K562 (cell line): ENCODE data around the gene BEX3. TPM values are rescaled to one million over a fixed set of nuclear protein-coding genes. Genes with fewer than 3 reads are reported as not detected.

ENCODE experiments used
- ATAC-seq: fragments of 200-7000 bp; cut with Tn5 transposase; 3 replicates; pipeline ENCODE4 v1.9.1; 2020; ENCODE audit warnings: moderate library complexity
- BruUV-seq: library from RNA; stranded (reverse); fragments of 400-500 nt; replicated peaks from 2 replicates; lab custom pipeline; 2021; lab: Mats Ljungman, UMichigan
- CTCF ChIA-PET: fragments of 300-600 bp; formaldehyde crosslinking; extraction: SDS; loops from one replicate; lab custom pipeline; 2021; ENCODE audit warnings: low intra/inter-chr PET ratio; lab: Yijun Ruan, JAX
- POLR2A ChIA-PET: fragments of 300-600, 350-650 bp; sonication (Branson Sonifier 250); formaldehyde crosslinking; extraction: SDS; loops from one replicate; lab custom pipeline; 2021; ENCODE audit warnings: antibody characterized with exemption, inconsistent platforms; lab: Yijun Ruan, JAX
- DNase-seq, 4 experiments: peaks; one replicate each; pipeline versions ENCODE4 v3.0.0 to v3.0.0-alpha.2; 2011 to 2018; ENCODE audit warnings: low spot score in 3 of 4, mixed read lengths in 3 of 4; ENCODE audit errors: extremely low read depth in 1 of 4
- FAIRE-seq: peaks from 2 replicates; lab custom pipeline; 2011; peaks lifted over from hg19 to GRCh38; lab: Jason Lieb, UNC
- H2AFZ ChIP-seq: 2 replicates; pipeline ENCODE4 v1.6.0; 2011; ENCODE audit warnings: low read depth, low read length, control low read depth, inconsistent platforms
- H3K27ac ChIP-seq: fragments of 200-600 bp; 3 replicates; pipeline ENCODE4 v1.8.0; 2011; ENCODE audit warnings: low read depth, mild to moderate bottlenecking, control low read depth, inconsistent platforms, low read length, moderate library complexity, mixed read lengths; ENCODE audit errors: extremely low read depth
- H3K27me3 ChIP-seq, 2 experiments: fragments of 300-600 bp in 1 of 2; 2 replicates in 1 of 2; 3 replicates in 1 of 2; pipeline versions ENCODE4 v1.6.0 to v1.8.0; 2011; ENCODE audit warnings: inconsistent platforms in 2 of 2, low read length in 2 of 2, mild to moderate bottlenecking in 1 of 2, mixed read lengths in 1 of 2, moderate library complexity in 1 of 2; ENCODE audit not compliant: control insufficient read depth in 2 of 2, insufficient read depth in 2 of 2
- H3K36me3 ChIP-seq: fragments of 300-600 bp; 3 replicates; pipeline ENCODE4 v1.8.0; 2011; ENCODE audit warnings: mild to moderate bottlenecking, low read length, inconsistent platforms; ENCODE audit not compliant: control insufficient read depth, insufficient read depth
- H3K4me1 ChIP-seq, 2 experiments: fragments of 200-600 bp in 1 of 2; replicated peaks in 1 of 2; 2 replicates in 1 of 2; 3 replicates in 1 of 2; pipeline versions ENCODE4 v1.5.1 to v1.8.0; 2011; ENCODE audit warnings: inconsistent platforms in 2 of 2, low read length in 2 of 2, mild to moderate bottlenecking in 1 of 2, mixed read lengths in 1 of 2, moderate library complexity in 1 of 2; ENCODE audit not compliant: control insufficient read depth in 2 of 2, insufficient read depth in 2 of 2
- H3K4me2 ChIP-seq: 2 replicates; pipeline ENCODE4 v1.6.1; 2011; ENCODE audit warnings: low read length, control low read depth, inconsistent platforms, mixed read lengths; ENCODE audit not compliant: insufficient read depth
- H3K4me3 ChIP-seq: fragments of 200-600 bp; sonication (generic), shearing (Covaris generic); 2 replicates; pipeline ENCODE4 v1.5.1; 2016; ENCODE audit warnings: control low read depth, inconsistent platforms
- H3K79me2 ChIP-seq: fragments of 200-600 bp; 3 replicates; pipeline ENCODE4 v1.8.0; 2011; ENCODE audit warnings: low read length, inconsistent platforms; ENCODE audit not compliant: control insufficient read depth, insufficient read depth
- H3K9ac ChIP-seq, 2 experiments: 2 replicates each; pipeline versions ENCODE4 v1.6.0 to v1.6.1; 2011; ENCODE audit warnings: low read depth in 2 of 2, low read length in 2 of 2, control low read depth in 1 of 2, inconsistent platforms in 1 of 2, mild to moderate bottlenecking in 1 of 2, mixed read lengths in 1 of 2; ENCODE audit not compliant: insufficient read depth in 1 of 2
- H3K9me1 ChIP-seq: one replicate; pipeline ENCODE4 v1.6.0; 2011; ENCODE audit warnings: inconsistent platforms, mild to moderate bottlenecking, low read length, moderate library complexity; ENCODE audit not compliant: control insufficient read depth, insufficient read depth
- H3K9me3 ChIP-seq: replicated peaks from 2 replicates; pipeline ENCODE4 v1.5.1; 2011; ENCODE audit warnings: low read depth, low read length, inconsistent platforms; ENCODE audit not compliant: control insufficient read depth, insufficient read depth
- H4K20me1 ChIP-seq: replicated peaks from 2 replicates; pipeline ENCODE4 v1.6.1; 2011; ENCODE audit warnings: low read length, inconsistent platforms, mixed read lengths; ENCODE audit not compliant: control insufficient read depth, insufficient read depth
- DACH1 ChIP-seq: fragments of 450-650 bp; IDR thresholded peaks from 2 replicates; pipeline ENCODE4 v1.6.1; 2018; ENCODE audit not compliant: partially characterized antibody
- E2F6 ChIP-seq, 2 experiments: IDR thresholded peaks; 2 replicates each; pipeline ENCODE4 v1.6.1; 2011; ENCODE audit warnings: borderline replicate concordance in 1 of 2, control low read depth in 1 of 2, low read depth in 1 of 2, low read length in 1 of 2, mild to moderate bottlenecking in 1 of 2, mixed read lengths in 1 of 2, moderate library complexity in 1 of 2; ENCODE audit not compliant: insufficient read depth in 1 of 2, insufficient read length in 1 of 2, poor library complexity in 1 of 2, severe bottlenecking in 1 of 2; ENCODE audit errors: extremely low read depth in 1 of 2
- FOS ChIP-seq: IDR thresholded peaks from 3 replicates; pipeline ENCODE4 v1.6.1; 2011; ENCODE audit not compliant: insufficient read length; ENCODE audit errors: extremely low read depth
- FOXJ3 ChIP-seq: sonication (generic); formaldehyde crosslinking; IDR thresholded peaks from 2 replicates; pipeline ENCODE4 v1.4.0; 2020; ENCODE audit warnings: mild to moderate bottlenecking, missing genetic modification reagents
- LARP7 ChIP-seq: fragments of 450-650 bp; IDR thresholded peaks from 2 replicates; pipeline ENCODE4 v1.6.1; 2016
- MITF ChIP-seq: IDR thresholded peaks from 2 replicates; pipeline ENCODE4 v1.6.1; 2014; ENCODE audit warnings: antibody characterized with exemption
- MYNN ChIP-seq, 2 experiments: sonication (generic); formaldehyde crosslinking in 1 of 2; IDR thresholded peaks; 2 replicates each; pipeline versions ENCODE4 v1.5.0 to v1.6.1; 2016 to 2020; ENCODE audit warnings: antibody characterized with exemption in 1 of 2, missing genetic modification reagents in 1 of 2
- NFYB ChIP-seq: IDR thresholded peaks from 2 replicates; pipeline ENCODE4 v1.6.1; 2011; ENCODE audit warnings: mild to moderate bottlenecking, moderate library complexity; ENCODE audit not compliant: insufficient read length; ENCODE audit errors: extremely low read depth
- SPI1 ChIP-seq: IDR thresholded peaks from 2 replicates; pipeline ENCODE4 v1.6.1; 2011; ENCODE audit warnings: low read depth, low read length, control low read depth, borderline replicate concordance
- ZNF512 ChIP-seq: IDR thresholded peaks from 2 replicates; pipeline ENCODE4 v1.6.1; 2016; ENCODE audit warnings: missing genetic modification characterization, missing compliant biosample characterization
- ZNF57 ChIP-seq: fragments of 450-650 bp; formaldehyde crosslinking; IDR thresholded peaks from 2 replicates; pipeline ENCODE4 v1.4.0; 2020; ENCODE audit warnings: mild to moderate bottlenecking, moderate library complexity
- WGBS: fragments of 100-300 bp; shearing (Covaris generic); methylation state at CpG from one replicate; pipeline ENCODE4 v1.1.6; 2016; ENCODE audit warnings: low coverage, mixed read lengths; ENCODE audit not compliant: insufficient coverage; ENCODE audit errors: missing lambda C conversion rate; 5-methylcytosine and 5-hydroxymethylcytosine counted together
- in situ Hi-C: fragments of 300-500 bp; cut with MboI; formaldehyde crosslinking; loops from 4 replicates; pipeline ENCODE4 v1.15.0; 2018; ENCODE audit warnings: inconsistent platforms, mixed read lengths
- intact Hi-C: fragments of 100-400 bp; cut with micrococcal nuclease; formaldehyde crosslinking; loops from 2 replicates; pipeline ENCODE4 v1.14.2; 2022
- polyA plus RNA-seq, 8 experiments: library from polyadenylated mRNA; depleted of rRNA in 4 of 8; stranded (reverse) in 5 of 8; unstranded in 3 of 8; fragments of >200 nt; fragmentation: Nextera tagmentation in 2 of 8; fragmentation: Illumina TruSeq in 1 of 8; extraction: Ambion mirVana in 2 of 8; extraction: Trizol in 1 of 8; gene quantifications; 2 replicates each; pipeline versions ENCODE4 v1.2.1 to v1.2.3, GENCODE V29; 2011 to 2014; ENCODE audit warnings: inconsistent platforms in 1 of 8, missing spikeins in 1 of 8
- total RNA-seq, 7 experiments: library from RNA; depleted of rRNA in 6 of 7; stranded (reverse); fragments of >200 nt in 6 of 7; fragmentation: Illumina TruSeq in 2 of 7; extraction: Trizol in 2 of 7; gene quantifications; 2 replicates each; pipeline versions ENCODE4 v1.2.1 to v1.2.3, GENCODE V29; 2011 to 2021; ENCODE audit warnings: low replicate concordance in 1 of 7

The BEX3 gene
- total and polyA plus RNA-seq, 9 of the 15 experiments (the other 6 are each of a cell fraction or from before 2014, with no cell fraction given): 0.21 to 0.47 TPM; not detected in 7

GRCh38 chrX:103361798-103362197 lies 14.5 kb upstream of the BEX3 start:
- Histone ChIP-seq H2AFZ (no peak overlapping the region), H3K4me2 (no peak overlapping the region), H3K27ac (no peak overlapping the region), H3K27me3 (no peaks in the 10 kb centered on the region), H3K9me3 (no peaks in the 10 kb centered on the region), H3K9me1 (no peaks in the 10 kb centered on the region), H3K9ac (no peak overlapping the region), H3K36me3 (peaks cover 4% of the 10 kb centered on the region; the same call in 1 of the 3 replicates), H3K4me1 (peaks cover 0 to 6% of the 10 kb centered on the region in 2 experiments; a peak in 2 of 5 replicates), H3K4me3 (no peak overlapping the region), H3K79me2 (peaks cover 12% of the 10 kb centered on the region), H4K20me1 (no peaks in the 10 kb centered on the region)
- ChIA-PET CTCF (no interaction called here), POLR2A (no interaction called here)
- intact Hi-C loops (no loop called here), in situ Hi-C loops (no loop called here)
- DNase-seq (no peak), FAIRE-seq (no peak), ATAC-seq (no peak)
- no TSS peak for BruUV-seq
- WGBS: 11% methylated on average over 1 of the region's 1 CpG
- no peak for TF ChIP-seq DACH1
- no peak for TF ChIP-seq MITF
- no peak for TF ChIP-seq ZNF57 (CRISPR knock-in tag)

- H3K4me2 ChIP-seq: no peak overlapping the region
- peaks cover 0 to 6% of the 10 kb centered on the region in 2 experiments; a peak in 2 of 5 replicates for H3K4me1 ChIP-seq
- ChIA-PET CTCF (no interaction called here), POLR2A (no interaction called here)
- H3K79me2 ChIP-seq: peaks cover 5% of the 10 kb centered on the region
- H3K9me3 ChIP-seq: no peaks in the 10 kb centered on the region
- no peak overlapping the region for H3K9ac ChIP-seq
- no peak overlapping the region for H3K27ac ChIP-seq
- H3K27me3 ChIP-seq: no peaks in the 10 kb centered on the region
- 9% methylated on average over 1 of the region's 1 CpG for whole genome bisulfite sequencing
- H2AFZ ChIP-seq: no peak overlapping the region
- H4K20me1 ChIP-seq: no peaks in the 10 kb centered on the region
- FAIRE-seq (no peak), DNase-seq (no peak), ATAC-seq (no peak)
- in situ Hi-C loops (no loop called here), intact Hi-C loops (no loop called here)
- no peak overlapping the region for H3K4me3 ChIP-seq
- peaks cover 4% of the 10 kb centered on the region; the same call in 1 of the 3 replicates for H3K36me3 ChIP-seq
- no TSS peak for BruUV-seq
- H3K9me1 ChIP-seq: no peaks in the 10 kb centered on the region
- TF ChIP-seq LARP7 (no peak), FOXJ3 (CRISPR knock-in tag) (no peak), ZNF512 (no peak), SPI1 (no peak), E2F6 (IDR thresholded peaks at IDR 0.05; ENCODE audit: borderline replicate concordance in 1 of 2, extremely low read depth in 1 of 2, insufficient read depth in 1 of 2, insufficient read length in 1 of 2, low read depth in 1 of 2, low read length in 1 of 2, poor library complexity in 1 of 2, severe bottlenecking in 1 of 2) (no peak), FOS (no peak), NFYB (no peak), MYNN (IDR thresholded peaks at IDR 0.05) (no peak), MYNN (CRISPR knock-in tag; IDR thresholded peaks at IDR 0.05) (no peak)
Measured at GRCh38 chrX:103362474-103362873, 13.9 kb upstream of the BEX3 start.
